ENCODE measurements around the gene OR51B6.
"Not testable (repeated sequence)": the region's sequence is repeated elsewhere in the genome, so short reads cannot be mapped to it uniquely, and the experiment has no call there.

The OR51B6 gene

DNA sequence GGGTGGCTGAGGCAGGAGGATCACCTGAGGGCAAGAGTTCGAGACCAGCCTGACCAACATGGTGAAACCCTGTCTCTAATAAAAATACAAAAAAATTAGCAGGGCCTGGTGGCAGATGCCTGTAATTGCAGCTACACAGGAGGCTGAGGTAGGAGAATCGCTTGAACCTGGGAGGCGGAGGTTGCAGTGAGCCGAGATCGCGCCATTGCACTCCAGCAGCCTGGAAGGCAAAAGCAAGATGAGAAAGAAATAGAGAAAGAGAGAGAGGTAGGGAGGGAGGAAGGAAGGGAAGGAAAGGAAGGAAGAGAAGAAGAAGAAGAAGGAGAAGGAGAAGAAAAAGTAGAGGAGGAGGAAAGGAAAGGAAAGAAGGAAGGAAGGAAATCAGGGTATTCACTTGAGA lies 15.1 kb downstream of the OR51B6 start:
- DNase-seq: not testable (repeated sequence)

DNA sequence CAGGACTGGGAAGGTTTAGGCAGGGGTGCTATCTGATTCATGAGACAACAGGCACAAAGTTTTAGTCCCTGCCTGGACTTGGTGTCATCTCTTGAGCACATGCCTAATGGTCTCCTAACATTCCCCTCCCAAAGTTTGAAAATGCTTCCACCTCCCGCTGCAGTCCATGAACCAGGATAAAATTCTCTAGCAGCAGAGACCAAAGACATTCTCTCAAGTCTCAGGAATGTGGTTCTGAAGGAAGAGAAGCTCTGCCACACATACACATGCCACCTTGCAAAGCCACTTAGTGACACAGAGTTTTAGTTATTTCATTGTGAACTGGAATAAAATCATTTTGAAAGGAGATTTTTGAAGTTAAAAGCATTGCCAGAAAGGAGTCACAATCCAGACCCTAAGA lies 15.5 kb downstream of the OR51B6 start:
- no peak for DNase-seq

DNA sequence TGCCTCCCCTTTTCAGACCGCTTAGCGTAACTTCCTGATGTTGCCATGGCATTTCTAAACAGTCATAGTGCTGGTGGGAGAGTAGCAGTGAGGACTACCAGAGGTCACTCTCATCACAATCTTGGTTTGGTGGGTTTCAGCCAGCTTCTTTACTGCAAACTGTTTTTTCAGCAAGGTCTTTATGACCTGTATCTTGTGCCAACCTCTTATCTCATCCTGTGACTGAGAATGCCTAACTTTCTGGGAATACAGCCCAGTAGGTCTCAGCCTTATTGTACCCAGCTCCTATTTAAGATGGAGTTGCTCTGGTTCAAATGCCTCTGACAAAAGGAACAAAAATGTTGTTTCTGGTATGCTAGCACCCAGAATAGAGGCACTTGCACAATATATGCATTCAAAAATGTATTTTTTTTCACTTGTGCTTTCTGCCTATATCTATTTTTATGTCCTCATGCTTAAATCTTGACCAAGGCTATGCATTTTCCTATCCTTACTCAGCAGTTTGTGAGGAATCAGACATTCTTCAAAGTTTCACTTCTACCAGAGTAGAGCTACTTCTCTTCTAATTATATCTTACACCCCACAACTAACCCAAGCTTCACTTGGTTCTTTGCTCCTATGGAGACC lies 16.3 kb downstream of the OR51B6 start:
- no peak for DNase-seq

DNA sequence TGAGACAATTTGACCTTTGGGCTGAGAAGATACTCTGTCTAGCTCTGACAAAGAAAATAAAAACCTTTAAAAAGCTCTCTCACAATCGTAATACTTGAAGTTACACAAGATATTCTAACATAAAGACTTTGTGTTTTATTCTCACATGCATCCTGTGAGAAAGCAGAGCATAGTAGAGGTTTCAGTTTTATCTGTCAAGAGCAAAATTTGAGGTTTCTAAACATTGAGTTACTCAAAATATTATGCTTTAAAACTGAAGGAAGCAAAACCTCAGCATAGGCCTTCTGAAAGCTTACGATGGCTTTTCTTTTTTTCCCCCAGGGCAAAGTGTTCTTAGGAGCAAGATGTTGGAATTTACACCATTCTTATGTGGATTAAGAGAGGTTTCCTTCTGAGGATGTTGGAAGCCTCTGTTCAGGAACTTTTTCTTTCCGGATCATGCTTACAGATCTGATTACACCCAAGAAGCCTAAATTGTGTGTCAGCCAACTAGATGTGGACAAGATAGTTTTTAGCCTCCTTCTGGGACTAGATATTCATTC lies 17.3 kb downstream of the OR51B6 start:
- DNase-seq: no peak

DNA sequence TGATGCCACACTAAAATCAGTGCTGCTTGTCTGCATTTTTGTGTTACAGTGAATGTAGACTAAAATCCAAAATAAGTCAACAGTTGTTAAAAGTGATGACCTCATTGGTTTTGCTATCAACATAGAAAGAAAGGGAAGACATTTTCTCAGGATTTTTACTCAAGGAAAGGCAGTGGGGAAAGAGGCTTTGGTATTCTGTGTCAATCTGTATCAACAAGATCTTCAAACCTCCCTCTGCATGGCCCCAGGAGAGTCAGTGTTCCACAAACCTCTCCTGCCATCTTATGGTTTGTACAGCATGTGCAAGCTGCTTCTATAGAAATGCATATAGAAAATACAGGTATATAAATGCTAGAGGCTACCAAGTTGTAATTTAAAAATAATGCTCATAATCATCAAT lies 18.5 kb downstream of the OR51B6 start:
- no peak for DNase-seq

DNA sequence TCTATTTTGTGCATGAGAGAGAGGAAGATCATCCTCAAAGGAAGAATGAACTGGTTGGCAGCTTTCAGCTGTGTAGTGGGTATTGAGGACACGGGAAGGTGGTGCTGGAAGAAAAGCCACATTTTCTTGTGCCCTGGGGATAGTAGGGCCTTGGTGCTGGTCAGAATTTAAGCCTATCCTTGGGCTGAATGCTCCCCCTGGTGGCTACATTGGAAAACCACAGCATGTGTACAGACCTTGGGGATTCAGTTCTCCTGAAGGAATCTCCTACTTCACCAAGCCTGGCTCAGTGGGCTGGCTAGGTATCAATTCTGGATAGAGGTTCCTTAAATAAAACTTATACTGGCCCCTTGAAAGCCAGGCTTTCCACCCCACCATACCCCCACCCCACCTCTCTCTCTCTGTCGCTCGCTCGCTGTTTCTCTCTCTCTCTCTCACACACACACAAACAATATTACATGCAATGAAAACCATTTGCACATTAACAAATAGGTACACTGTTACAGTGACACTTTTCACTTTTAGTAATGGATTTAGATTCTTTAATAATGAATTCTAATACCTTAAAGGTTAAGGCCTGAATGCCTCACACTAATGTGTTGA lies 29.5 kb downstream of the OR51B6 start:
- peak; percentile 49 to 66 for DNase-seq

DNA sequence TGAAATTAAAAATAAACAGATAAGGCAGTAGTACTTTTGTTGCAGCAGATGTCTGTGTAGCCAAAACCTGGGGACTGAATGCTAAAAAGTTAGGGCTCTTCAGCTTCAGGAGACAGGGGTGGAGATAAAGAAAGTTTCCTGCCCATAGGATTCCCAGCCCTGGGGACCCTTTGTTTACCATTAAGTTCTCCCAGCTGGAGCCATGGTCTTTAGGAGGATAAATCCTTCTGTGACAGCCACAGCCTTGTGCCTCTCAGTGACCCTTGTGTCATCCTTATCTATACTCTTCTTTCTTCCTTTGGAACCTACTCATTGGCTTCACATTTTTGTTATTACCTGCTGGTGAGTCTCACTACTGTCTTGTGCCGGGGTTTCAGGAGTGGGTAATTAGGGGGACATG lies 32.3 kb downstream of the OR51B6 start, which contains the start of gene OR51M1:
Gene OR51M1, plus strand, starts transcription at position 237 of the 400 bp plus-strand sequence. CDS start 5,587 bp downstream, outside the sequence.
- DNase-seq: no peak

DNA sequence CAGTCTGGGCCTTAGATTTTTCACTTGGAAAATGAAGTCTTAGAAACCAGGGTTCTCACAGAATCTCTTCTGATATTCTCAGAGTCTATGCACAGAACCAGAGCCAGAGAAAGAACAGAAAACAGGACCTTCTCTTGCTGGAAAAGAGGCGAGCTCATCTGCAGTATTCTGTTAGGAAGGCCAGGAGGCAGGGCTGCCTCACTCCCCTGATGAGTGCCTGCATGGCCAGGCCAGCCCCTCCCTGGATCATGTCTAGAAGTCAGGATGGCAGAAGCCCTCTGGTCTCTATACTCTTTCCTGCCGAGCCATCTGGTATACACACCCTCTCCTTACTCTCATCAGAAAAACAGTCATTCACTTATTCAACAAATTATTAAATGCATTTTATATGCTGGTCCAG lies 33.0 kb downstream of the OR51B6 start:
- no peak for DNase-seq

DNA sequence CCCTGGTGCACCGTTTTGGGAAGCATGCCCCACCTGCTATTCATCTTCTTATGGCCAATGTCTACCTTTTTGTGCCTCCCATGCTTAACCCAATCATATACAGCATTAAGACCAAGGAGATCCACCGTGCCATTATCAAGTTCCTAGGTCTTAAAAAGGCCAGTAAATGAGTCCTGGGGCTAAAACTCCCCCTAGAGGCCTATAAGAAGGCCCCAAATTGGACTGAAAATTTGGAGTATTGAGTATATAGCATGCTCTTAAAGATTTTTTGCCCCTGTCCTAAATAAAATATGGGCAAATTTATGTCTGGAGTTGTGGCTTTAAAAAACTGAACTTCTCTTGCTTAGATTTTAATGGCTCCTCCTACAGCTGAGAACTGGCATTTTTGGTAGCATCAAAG lies 38.9 kb downstream of the OR51B6 start:
- DNase-seq: no peak

DNA sequence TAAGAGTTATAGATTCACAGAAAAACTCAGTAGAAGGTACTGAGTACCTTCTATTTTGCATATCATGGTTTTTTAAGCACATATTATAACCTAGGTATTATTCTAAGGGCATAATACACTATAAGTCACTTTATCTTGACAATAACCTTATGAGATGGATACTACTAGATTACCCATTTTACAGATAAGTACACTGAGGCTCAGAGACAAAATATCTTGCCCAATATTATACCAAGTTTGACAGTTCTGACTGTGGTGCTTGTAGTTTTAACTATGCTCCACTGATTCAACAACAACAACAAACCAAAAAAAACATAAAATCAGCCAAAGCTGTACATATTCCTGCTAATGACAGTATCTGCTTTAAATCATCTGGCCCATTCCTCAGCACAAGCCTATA lies 42.8 kb downstream of the OR51B6 start:
- no peak for DNase-seq

DNA sequence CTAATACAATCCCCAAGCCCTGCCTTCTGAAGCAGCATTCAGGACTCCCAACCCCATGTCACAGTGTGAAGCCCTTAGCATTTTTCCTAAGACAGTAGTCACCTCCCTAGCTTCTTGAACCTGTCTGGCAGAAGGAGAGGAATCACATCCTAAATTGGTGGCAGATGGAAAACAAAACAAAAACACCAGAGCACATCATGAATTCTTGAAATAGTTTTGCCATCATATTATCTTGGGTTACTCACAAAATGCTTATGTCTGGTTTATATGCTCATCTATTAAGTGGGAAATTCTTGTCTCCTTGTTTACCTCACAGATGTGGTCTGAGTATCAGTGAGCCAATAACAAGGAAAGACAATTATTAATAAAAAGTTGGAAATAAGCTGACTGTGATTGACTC lies 47.6 kb downstream of the OR51B6 start:
- DNase-seq: no peak

Data from inflammatory macrophage (primary cell).